Naive thymus-derived CD8-positive, alpha-beta T cell (primary cell): ENCODE data around the gene SMIM41. TPM values are rescaled to one million over a fixed set of nuclear protein-coding genes. Genes with fewer than 3 reads are reported as not detected.

Experiments used
- ATAC-seq, 2 donors: fragments of 150-1000 bp; cut with Tn5 transposase in 1 of 2; sonication (Bioruptor Pico), chemical (Tn5 transposase) in 1 of 2; 1 replicate in 1 of 2; 2 replicates in 1 of 2; pipeline ENCODE4 v1.10.0; 2021; ENCODE audit warnings: mild to moderate bottlenecking in 2 of 2, moderate library complexity in 2 of 2
- POLR2A ChIA-PET: fragments of 350-600 bp; sonication (Branson Sonifier 250); formaldehyde crosslinking; loops from one replicate; lab custom pipeline; 2021; ENCODE audit warnings: antibody characterized with exemption; lab: Charles Lee
- DNase-seq, 10 donors: peaks; one replicate each; pipeline versions ENCODE4 v3.0.0 to v3.0.0-alpha.2; 2020 to 2022
- H3K27ac Mint-ChIP-seq, 10 donors: one replicate each; pipeline ENCODE4 v1.8.0; 2020 to 2022; ENCODE audit warnings: mild to moderate bottlenecking in 10 of 10, mixed read lengths in 10 of 10, moderate library complexity in 4 of 10, inconsistent platforms in 1 of 10
- H3K27me3 Mint-ChIP-seq, 5 donors: one replicate each; pipeline ENCODE4 v1.8.0; 2021 to 2022; ENCODE audit warnings: mixed read lengths in 5 of 5
- H3K36me3 Mint-ChIP-seq, 3 donors: one replicate each; pipeline ENCODE4 v1.8.0; 2020 to 2022; ENCODE audit warnings: mixed read lengths in 3 of 3, mild to moderate bottlenecking in 2 of 3, inconsistent platforms in 1 of 3
- H3K4me1 Mint-ChIP-seq, 4 donors: one replicate each; pipeline ENCODE4 v1.8.0; 2021 to 2022; ENCODE audit warnings: mixed read lengths in 4 of 4
- H3K4me3 Mint-ChIP-seq, 10 donors: one replicate each; pipeline ENCODE4 v1.8.0; 2020 to 2022; ENCODE audit warnings: mild to moderate bottlenecking in 10 of 10, mixed read lengths in 10 of 10, moderate library complexity in 6 of 10, inconsistent platforms in 1 of 10
- H3K9me3 Mint-ChIP-seq, 9 donors: one replicate each; pipeline ENCODE4 v1.8.0; 2020 to 2022; ENCODE audit warnings: mixed read lengths in 9 of 9, mild to moderate bottlenecking in 3 of 9, inconsistent platforms in 1 of 9, moderate library complexity in 1 of 9
- polyA plus RNA-seq, 3 donors: library from polyadenylated mRNA; unstranded; fragments of 300-500 nt; fragmentation: Illumina TruSeq; gene quantifications; one replicate each; pipeline ENCODE4 v1.2.3, GENCODE V29; 2021
- total RNA-seq, 8 experiments: library from RNA in 2 of 8; stranded (reverse) in 2 of 8; gene quantifications; one replicate each; pipeline ENCODE4 v1.2.3 and lab custom pipeline; 2021 to 2026

The SMIM41 gene
- total RNA-seq: not detected
- not detected for polyA plus RNA-seq
- total RNA-seq (lab: John Stamatoyannopoulos, UW): 0 to 0.17 (median 0.04) reads per million in 6 experiments

- H3K27ac Mint-ChIP-seq: peak within 1 kb of the TSS in 2 of 10 donors; percentile 32 to 80
- peak in 1 of 10 donors; percentile 53 for DNase-seq
- no peak for ATAC-seq
- peaks cover 0 to 6% (median 0%) of the 10 kb centered on the region in 5 donors for H3K27me3 Mint-ChIP-seq
- peak within 1 kb of the TSS in 1 of 10 donors; percentile 11 for H3K4me3 Mint-ChIP-seq
- H3K4me1 Mint-ChIP-seq: peaks cover 13 to 29% (median 21%) of the 10 kb centered on the region in 4 donors
- POLR2A ChIA-PET: no interaction called here
- no peaks in the 10 kb centered on the region for H3K9me3 Mint-ChIP-seq
- peaks cover 0 to 38% (median 5%) of the 10 kb centered on the region in 3 donors for H3K36me3 Mint-ChIP-seq
These were observed at the start of gene SMIM41 for GRCh38 chr12:52079576-52080402. Gene SMIM41, plus strand, starts transcription at chr12:52079704. Its CDS starts 76 bp downstream, at chr12:52079780.

- H3K36me3 Mint-ChIP-seq: no peaks in the 10 kb centered on the region
- no peak for DNase-seq
- peak in 1 of 2 donors; percentile 9 for ATAC-seq
- peaks cover 12 to 45% (median 33%) of the 10 kb centered on the region in 4 donors for H3K4me1 Mint-ChIP-seq
- H3K4me3 Mint-ChIP-seq: peak overlapping the region; percentile 64 to 86 (median 76)
- POLR2A ChIA-PET: interaction anchor here (1.0 to 2.1 kb wide), 8 partner anchors 9 to 49 kb away, joined by 3 to 14 read pairs (median 7); partner anchors contain the start of genes ATG101 and NR4A1
- peak overlapping the region; percentile 10 to 99 (median 94) for H3K27ac Mint-ChIP-seq
- no peaks in the 10 kb centered on the region for H3K9me3 Mint-ChIP-seq
- H3K27me3 Mint-ChIP-seq: no peaks in the 10 kb centered on the region
These were observed 47.1 kb upstream of the SMIM41 start for GRCh38 chr12:52032446-52032803.

- DNase-seq (peak; percentile 72 to 94 (median 82)), ATAC-seq (peak; percentile 80 to 83)
- H3K4me3 Mint-ChIP-seq: peak overlapping the region; percentile 64 to 86 (median 84)
- POLR2A ChIA-PET: interaction anchor here (1.0 to 2.1 kb wide), 8 partner anchors 8 to 48 kb away, joined by 3 to 14 read pairs (median 7); partner anchors contain the start of genes ATG101 and NR4A1
- H3K27ac Mint-ChIP-seq: peak overlapping the region; percentile 63 to 99 (median 94)
- H3K36me3 Mint-ChIP-seq: no peaks in the 10 kb centered on the region
- peaks cover 12 to 44% (median 33%) of the 10 kb centered on the region in 4 donors for H3K4me1 Mint-ChIP-seq
- no peaks in the 10 kb centered on the region for H3K9me3 Mint-ChIP-seq
- no peaks in the 10 kb centered on the region for H3K27me3 Mint-ChIP-seq
These were observed 46.6 kb upstream of the SMIM41 start for GRCh38 chr12:52032804-52033445.

DNA sequence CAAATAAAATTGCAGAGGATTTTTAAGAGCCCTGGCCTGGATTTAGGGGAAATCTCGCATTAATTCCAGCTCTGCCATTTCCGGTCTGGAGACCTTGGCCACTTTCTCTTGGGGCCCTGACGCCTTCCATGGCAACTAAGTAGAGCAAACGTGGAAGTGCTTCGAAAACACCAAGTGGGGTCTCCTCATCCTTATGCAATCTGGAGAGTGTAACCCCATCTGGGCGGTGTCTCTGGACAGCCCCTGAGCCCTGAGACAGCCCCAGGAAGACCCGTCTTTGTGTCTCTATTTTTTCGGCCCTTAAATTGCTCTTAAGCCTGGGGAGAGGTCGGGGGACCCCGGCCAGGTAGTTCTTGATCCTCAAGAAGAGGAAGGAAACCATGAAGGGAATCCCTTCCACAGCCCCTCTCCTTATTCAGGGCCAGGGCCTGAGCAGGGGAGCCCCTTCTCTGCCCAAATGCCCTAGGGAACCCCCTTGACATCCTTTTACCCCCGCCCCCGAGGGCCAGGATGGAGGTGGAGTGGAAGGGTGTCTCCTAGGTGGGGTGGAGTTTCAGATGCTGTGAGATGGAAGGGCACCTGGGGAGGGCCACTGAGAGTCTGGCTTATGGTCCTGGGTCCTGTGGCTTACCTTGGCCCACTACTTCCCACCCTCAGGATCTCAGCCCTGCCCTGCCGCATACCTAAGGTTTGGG lies 45.9 kb upstream of the SMIM41 start:
- Mint-ChIP-seq H3K27me3 (no peaks in the 10 kb centered on the region), H3K27ac (peak overlapping the region; percentile 63 to 99 (median 89)), H3K9me3 (no peaks in the 10 kb centered on the region), H3K36me3 (no peaks in the 10 kb centered on the region), H3K4me3 (peak overlapping the region; percentile 64 to 86 (median 81)), H3K4me1 (peaks cover 16 to 51% (median 35%) of the 10 kb centered on the region in 4 donors)
- no peak for DNase-seq
- ATAC-seq: no peak
- POLR2A ChIA-PET: interaction anchor here (1.0 to 2.1 kb wide), 6 partner anchors 8 to 47 kb away, joined by 3 to 14 read pairs (median 9); partner anchors contain the start of genes ATG101 and NR4A1

DNA sequence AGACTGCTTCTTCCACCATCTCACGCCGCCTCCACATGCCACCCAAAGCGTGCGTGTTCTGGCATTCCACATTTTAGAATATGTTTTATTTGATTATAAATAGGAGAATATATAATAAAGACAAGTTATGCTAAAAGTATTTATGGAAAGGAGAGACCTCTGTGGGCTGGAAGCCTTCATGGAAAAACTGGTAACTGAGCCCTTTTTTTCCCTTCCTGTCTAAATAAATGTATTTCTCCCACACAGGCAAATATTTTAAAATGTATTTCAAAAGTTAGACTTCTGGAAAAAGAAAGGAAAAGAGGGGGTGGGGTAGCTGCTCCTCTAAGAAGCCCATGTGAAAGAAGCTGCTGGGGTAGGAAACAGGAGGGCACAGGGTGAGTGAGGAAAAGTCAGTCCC lies 44.3 kb upstream of the SMIM41 start:
- ATAC-seq (no peak), DNase-seq (no peak)
- H3K27me3 Mint-ChIP-seq: no peaks in the 10 kb centered on the region
- H3K27ac Mint-ChIP-seq: peak overlapping the region in 7 of 10 donors; percentile 24 to 86 (median 79)
- H3K4me1 Mint-ChIP-seq: peaks cover 19 to 65% (median 44%) of the 10 kb centered on the region in 4 donors
- no peaks in the 10 kb centered on the region for H3K36me3 Mint-ChIP-seq
- POLR2A ChIA-PET: interaction anchor here (1.4 kb wide), 1 partner anchor 10 kb away, joined by 4 read pairs; no protein-coding TSS in a partner anchor
- no peaks in the 10 kb centered on the region for H3K9me3 Mint-ChIP-seq
- H3K4me3 Mint-ChIP-seq: peak overlapping the region in 3 of 10 donors; percentile 7 to 57 (median 20)

DNA sequence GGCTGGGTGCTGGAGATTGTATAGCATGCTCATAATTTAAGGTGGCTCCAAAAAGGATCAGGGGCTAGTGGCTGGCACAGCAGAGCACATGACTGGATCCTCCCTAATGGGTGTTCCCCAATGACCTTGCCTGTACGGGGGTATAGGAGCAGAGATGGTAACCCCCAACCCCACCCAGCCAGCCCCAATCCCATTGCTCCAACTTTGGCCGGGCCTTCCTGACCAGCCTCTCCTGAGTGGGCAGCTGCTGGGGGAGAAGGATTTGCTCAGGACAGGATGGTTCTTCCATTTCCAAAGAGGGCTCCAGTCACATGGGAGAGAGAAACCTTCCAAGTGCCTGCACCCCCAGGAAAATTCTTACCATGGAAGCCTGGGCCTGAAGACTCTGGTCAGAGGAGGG lies 43.6 kb upstream of the SMIM41 start:
- no peak for DNase-seq
- POLR2A ChIA-PET: interaction anchor here (1.1 to 1.9 kb wide), 6 partner anchors 9 to 35 kb away, joined by 3 to 5 read pairs (median 4); partner anchors contain the start of gene NR4A1
- H3K36me3 Mint-ChIP-seq: no peaks in the 10 kb centered on the region
- no peak for ATAC-seq
- peak overlapping the region in 9 of 10 donors; percentile 75 to 90 (median 84) for H3K27ac Mint-ChIP-seq
- peaks cover 19 to 72% (median 48%) of the 10 kb centered on the region in 4 donors for H3K4me1 Mint-ChIP-seq
- peak overlapping the region; percentile 52 to 78 (median 72) for H3K4me3 Mint-ChIP-seq
- no peaks in the 10 kb centered on the region for H3K27me3 Mint-ChIP-seq
- H3K9me3 Mint-ChIP-seq: no peaks in the 10 kb centered on the region

GRCh38 chr12:52036587-52037171 lies 42.8 kb upstream of the SMIM41 start:
- H3K27me3 Mint-ChIP-seq: no peaks in the 10 kb centered on the region
- H3K27ac Mint-ChIP-seq: peak overlapping the region in 9 of 10 donors; percentile 52 to 90 (median 82)
- H3K4me3 Mint-ChIP-seq: peak overlapping the region; percentile 52 to 78 (median 72)
- no peaks in the 10 kb centered on the region for H3K9me3 Mint-ChIP-seq
- peaks cover 20 to 79% (median 53%) of the 10 kb centered on the region in 4 donors for H3K4me1 Mint-ChIP-seq
- POLR2A ChIA-PET: interaction anchor here (1.0 to 1.9 kb wide), 6 partner anchors 9 to 34 kb away, joined by 3 to 5 read pairs (median 4); partner anchors contain the start of gene NR4A1
- peak; percentile 74 to 93 (median 88) for DNase-seq
- no peaks in the 10 kb centered on the region for H3K36me3 Mint-ChIP-seq
- ATAC-seq: peak; percentile 59 to 74

DNA sequence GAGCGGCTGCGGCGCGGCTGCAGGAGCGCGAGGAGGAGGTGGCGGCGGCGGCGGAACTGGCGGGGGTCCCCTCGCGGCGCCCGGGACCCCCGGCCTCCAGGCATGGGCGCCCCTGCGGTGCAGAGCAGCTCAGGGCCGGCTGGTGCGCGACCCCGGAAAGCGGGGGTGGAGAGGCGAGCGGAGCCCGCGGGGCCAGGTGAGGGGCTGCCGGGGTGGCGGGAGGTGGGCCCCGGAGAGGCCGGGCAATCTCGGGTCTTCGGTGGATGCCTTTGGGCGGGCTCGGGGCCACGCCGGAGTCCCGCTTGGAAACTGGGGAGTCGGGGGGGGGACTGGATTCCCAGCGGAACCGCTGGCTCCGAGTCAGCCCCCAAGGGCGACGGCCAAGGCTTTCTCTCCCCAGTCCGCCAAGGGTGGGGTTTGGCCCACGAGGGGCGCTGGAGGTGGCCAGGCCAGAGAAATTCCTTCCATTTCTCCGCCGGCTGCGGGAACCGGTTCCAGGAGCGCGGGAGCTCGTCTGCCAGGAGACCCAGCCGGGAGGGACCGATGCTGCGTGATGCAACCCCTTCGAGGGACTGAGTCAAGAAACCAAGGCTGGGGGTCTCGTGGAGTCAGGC lies 42.1 kb upstream of the SMIM41 start:
- Mint-ChIP-seq H3K36me3 (no peaks in the 10 kb centered on the region), H3K4me1 (peaks cover 26 to 80% (median 58%) of the 10 kb centered on the region in 4 donors), H3K4me3 (peak overlapping the region in 9 of 10 donors; percentile 10 to 79 (median 57)), H3K9me3 (no peaks in the 10 kb centered on the region), H3K27ac (peak overlapping the region in 6 of 10 donors; percentile 36 to 89 (median 60)), H3K27me3 (no peaks in the 10 kb centered on the region)
- DNase-seq (no peak), ATAC-seq (peak; percentile 1 to 13)
- POLR2A ChIA-PET: interaction anchor here (1.0 to 1.9 kb wide), 4 partner anchors 12 to 33 kb away, joined by 3 to 5 read pairs (median 4); no protein-coding TSS in a partner anchor

DNA sequence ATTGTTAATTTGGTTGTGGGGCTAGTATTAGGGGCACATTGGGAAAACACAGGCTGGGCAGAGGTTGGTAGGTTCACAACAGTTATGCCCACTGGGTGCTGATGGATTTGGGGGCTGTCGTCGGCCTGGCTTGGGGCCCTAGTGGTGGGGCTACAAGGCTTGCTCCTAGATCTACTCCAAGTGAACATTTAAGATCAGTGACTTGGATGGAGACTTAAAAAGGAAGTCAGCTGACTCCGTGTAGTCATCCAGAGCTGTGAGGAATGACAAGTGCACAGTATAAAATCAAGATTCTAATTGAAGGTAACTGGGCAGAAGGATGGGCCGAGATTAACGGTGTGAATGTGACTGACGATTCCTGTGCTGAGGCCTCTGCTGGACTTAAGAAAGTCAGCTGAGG lies 41.1 kb upstream of the SMIM41 start:
- Mint-ChIP-seq H3K27ac (peak overlapping the region; percentile 36 to 94 (median 76)), H3K4me3 (peak overlapping the region; percentile 48 to 83 (median 62)), H3K36me3 (no peaks in the 10 kb centered on the region), H3K4me1 (peaks cover 21 to 79% (median 55%) of the 10 kb centered on the region in 4 donors), H3K27me3 (no peaks in the 10 kb centered on the region), H3K9me3 (no peaks in the 10 kb centered on the region)
- DNase-seq: no peak
- ATAC-seq: no peak
- POLR2A ChIA-PET: interaction anchor here (1.6 to 1.9 kb wide), 2 partner anchors 12 to 31 kb away, joined by 4 to 12 read pairs; partner anchors contain the start of gene ATG101

DNA sequence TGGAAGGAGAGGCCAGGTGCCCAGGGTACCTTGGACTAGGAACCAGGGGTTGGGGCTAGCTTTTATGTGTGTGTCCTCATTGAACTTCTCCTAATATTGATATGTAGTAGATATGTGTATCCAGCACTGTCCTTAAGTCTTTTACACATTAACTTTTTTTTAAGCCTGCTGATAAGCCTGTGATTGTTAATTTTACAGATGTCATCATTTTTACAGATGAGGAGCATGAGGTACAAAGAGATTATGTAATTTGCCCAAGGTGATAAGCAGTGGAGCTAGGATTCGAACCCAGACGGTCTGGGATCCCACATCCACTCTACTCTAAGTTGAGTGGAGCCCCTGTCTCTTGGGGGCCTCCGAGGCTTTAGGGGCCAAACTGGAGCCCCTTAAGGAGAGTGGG lies 38.5 kb upstream of the SMIM41 start:
- no peak for DNase-seq
- H3K4me3 Mint-ChIP-seq: peak overlapping the region in 1 of 10 donors; percentile 29
- peaks cover 23 to 74% (median 46%) of the 10 kb centered on the region in 4 donors for H3K4me1 Mint-ChIP-seq
- peak overlapping the region in 5 of 10 donors; percentile 24 to 67 (median 40) for H3K27ac Mint-ChIP-seq
- ATAC-seq: no peak
- no peaks in the 10 kb centered on the region for H3K36me3 Mint-ChIP-seq
- H3K27me3 Mint-ChIP-seq: peaks cover 0 to 1% (median 0%) of the 10 kb centered on the region in 5 donors
- H3K9me3 Mint-ChIP-seq: no peaks in the 10 kb centered on the region
- POLR2A ChIA-PET: interaction anchor here (0.6 to 2.0 kb wide), 7 partner anchors 8 to 81 kb away, joined by 3 to 12 read pairs (median 7); partner anchors contain the start of genes ATG101 and NR4A1
